ENCODE results near the gene FOXA3.

GRCh38 chr19:45878043-45878794, 14.1 kb downstream of the FOXA3 start:
- TF ChIP-seq EZH2phosphoT487 (conservative IDR thresholded peaks at IDR 0.05; ENCODE audit: low read length), result no peak
- no peak for TF ChIP-seq CTCF (IDR thresholded peaks at IDR 0.05; ENCODE audit: insufficient read depth, low read length, poor library complexity, severe bottlenecking)
